NCI-H2227 treated with DMSO at 0.1 percent for 48 hours (cell line): ENCODE data around the gene ITGA1.

Experiments used
- DNase-seq: peaks from one replicate; lab custom pipeline; 2025; lab: John Stamatoyannopoulos, UW

The ITGA1 gene

GRCh38 chr5:52998552-52999313 is 211.0 kb downstream of the ITGA1 start:
- no peak for DNase-seq

- no peak for DNase-seq
Observed at GRCh38 chr5:52999344-52999949, 211.7 kb downstream of the ITGA1 start.

- no peak for DNase-seq
Observed at GRCh38 chr5:53001541-53001940, 213.8 kb downstream of the ITGA1 start.

- DNase-seq, result no peak
Observed at GRCh38 chr5:53002491-53002890, 214.8 kb downstream of the ITGA1 start.

- no peak for DNase-seq
Observed at GRCh38 chr5:53003144-53003543, 215.4 kb downstream of the ITGA1 start.

GRCh38 chr5:53006911-53007890 is 219.5 kb downstream of the ITGA1 start:
- no peak for DNase-seq

GRCh38 chr5:53008751-53009150 is 221.0 kb downstream of the ITGA1 start:
- no peak for DNase-seq
